WTC11 (cell line): ENCODE results near the gene S100A12.

Experiments
- CDX4 ChIP-seq: fragments of 250-450 bp; sonication (Bioruptor Pico); IDR thresholded peaks from 2 replicates; pipeline ENCODE4 v1.9.0; 2021; ENCODE audit warnings: moderate library complexity, mild to moderate bottlenecking, inconsistent platforms, borderline replicate concordance
- MLX ChIP-seq: sonication (generic); formaldehyde crosslinking; IDR thresholded peaks from 2 replicates; pipeline ENCODE4 v1.8.1; 2023; ENCODE audit warnings: mild to moderate bottlenecking, missing genetic modification reagents, moderate library complexity
- SMAD3 ChIP-seq: sonication (generic); formaldehyde crosslinking; IDR thresholded peaks from 2 replicates; pipeline ENCODE4 v1.8.0; 2022; ENCODE audit warnings: missing genetic modification reagents, mild to moderate bottlenecking, borderline replicate concordance
- SP1 ChIP-seq: sonication (generic); formaldehyde crosslinking; conservative IDR thresholded peaks from 2 replicates; pipeline ENCODE4 v1.8.1; 2022; ENCODE audit warnings: missing genetic modification reagents
- ZNF138 ChIP-seq: sonication (generic); formaldehyde crosslinking; conservative IDR thresholded peaks from 2 replicates; pipeline ENCODE4 v1.8.1; 2022; ENCODE audit warnings: mild to moderate bottlenecking, moderate library complexity, missing genetic modification reagents
- TF ChIP-seq, protein P1 (sequence below): fragments of 200-600 bp; IDR thresholded peaks from 2 replicates; pipeline ENCODE4 v1.8.0; 2022; ENCODE audit warnings: antibody characterized with exemption
- TF ChIP-seq, protein P2 (sequence below): sonication (generic); formaldehyde crosslinking; IDR thresholded peaks from 2 replicates; pipeline ENCODE4 v1.8.1; 2022; ENCODE audit warnings: low read depth, missing genetic modification reagents, borderline replicate concordance

- TF ChIP-seq MLX (CRISPR knock-in tag) = no peak
- TF ChIP-seq, protein P1, sequence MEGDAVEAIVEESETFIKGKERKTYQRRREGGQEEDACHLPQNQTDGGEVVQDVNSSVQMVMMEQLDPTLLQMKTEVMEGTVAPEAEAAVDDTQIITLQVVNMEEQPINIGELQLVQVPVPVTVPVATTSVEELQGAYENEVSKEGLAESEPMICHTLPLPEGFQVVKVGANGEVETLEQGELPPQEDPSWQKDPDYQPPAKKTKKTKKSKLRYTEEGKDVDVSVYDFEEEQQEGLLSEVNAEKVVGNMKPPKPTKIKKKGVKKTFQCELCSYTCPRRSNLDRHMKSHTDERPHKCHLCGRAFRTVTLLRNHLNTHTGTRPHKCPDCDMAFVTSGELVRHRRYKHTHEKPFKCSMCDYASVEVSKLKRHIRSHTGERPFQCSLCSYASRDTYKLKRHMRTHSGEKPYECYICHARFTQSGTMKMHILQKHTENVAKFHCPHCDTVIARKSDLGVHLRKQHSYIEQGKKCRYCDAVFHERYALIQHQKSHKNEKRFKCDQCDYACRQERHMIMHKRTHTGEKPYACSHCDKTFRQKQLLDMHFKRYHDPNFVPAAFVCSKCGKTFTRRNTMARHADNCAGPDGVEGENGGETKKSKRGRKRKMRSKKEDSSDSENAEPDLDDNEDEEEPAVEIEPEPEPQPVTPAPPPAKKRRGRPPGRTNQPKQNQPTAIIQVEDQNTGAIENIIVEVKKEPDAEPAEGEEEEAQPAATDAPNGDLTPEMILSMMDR = no peak
- TF ChIP-seq SP1 (CRISPR knock-in tag) = no peak
- TF ChIP-seq CDX4 (CRISPR knock-in tag) = no peak
- no peak for TF ChIP-seq ZNF138 (CRISPR knock-in tag)
- TF ChIP-seq, protein P2, sequence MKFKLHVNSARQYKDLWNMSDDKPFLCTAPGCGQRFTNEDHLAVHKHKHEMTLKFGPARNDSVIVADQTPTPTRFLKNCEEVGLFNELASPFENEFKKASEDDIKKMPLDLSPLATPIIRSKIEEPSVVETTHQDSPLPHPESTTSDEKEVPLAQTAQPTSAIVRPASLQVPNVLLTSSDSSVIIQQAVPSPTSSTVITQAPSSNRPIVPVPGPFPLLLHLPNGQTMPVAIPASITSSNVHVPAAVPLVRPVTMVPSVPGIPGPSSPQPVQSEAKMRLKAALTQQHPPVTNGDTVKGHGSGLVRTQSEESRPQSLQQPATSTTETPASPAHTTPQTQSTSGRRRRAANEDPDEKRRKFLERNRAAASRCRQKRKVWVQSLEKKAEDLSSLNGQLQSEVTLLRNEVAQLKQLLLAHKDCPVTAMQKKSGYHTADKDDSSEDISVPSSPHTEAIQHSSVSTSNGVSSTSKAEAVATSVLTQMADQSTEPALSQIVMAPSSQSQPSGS (CRISPR knock-in tag) = no peak
- TF ChIP-seq SMAD3 (CRISPR knock-in tag) = no peak
Measured at GRCh38 chr1:153337980-153338853, 37.2 kb downstream of the S100A12 start.
